GM18909 (cell line): ENCODE results near the gene CLEC11A.

Experiments
- ATAC-seq: cut with Tn5 transposase; IDR thresholded peaks from one replicate; pipeline ENCODE4 v1.9.1; 2021; ENCODE audit warnings: mild to moderate bottlenecking; ENCODE audit not compliant: unreplicated experiment, poor library complexity

Gene CLEC11A

GRCh38 chr19:50703915-50704796, 19.0 kb upstream of the CLEC11A start:
- no peak for ATAC-seq

- no peak for ATAC-seq
Measured at GRCh38 chr19:50705422-50706019, 17.6 kb upstream of the CLEC11A start.

GRCh38 chr19:50706387-50706786, 16.8 kb upstream of the CLEC11A start:
- no peak for ATAC-seq

GRCh38 chr19:50708179-50708879, 14.8 kb upstream of the CLEC11A start:
- ATAC-seq, result no peak

GRCh38 chr19:50710094-50710493, 13.1 kb upstream of the CLEC11A start:
- ATAC-seq, result no peak

- no peak for ATAC-seq
Measured at GRCh38 chr19:50710612-50711011, 12.6 kb upstream of the CLEC11A start.

GRCh38 chr19:50711196-50711595, 12.0 kb upstream of the CLEC11A start:
- no peak for ATAC-seq

- no peak for ATAC-seq
Measured at GRCh38 chr19:50711805-50712204, 11.4 kb upstream of the CLEC11A start.

GRCh38 chr19:50712833-50713232, 10.3 kb upstream of the CLEC11A start:
- ATAC-seq, result no peak

GRCh38 chr19:50713556-50714236, 9.5 kb upstream of the CLEC11A start:
- no peak for ATAC-seq

- ATAC-seq, result no peak
Measured at GRCh38 chr19:50716178-50717025, 6.8 kb upstream of the CLEC11A start.

GRCh38 chr19:50717026-50717723, 6.0 kb upstream of the CLEC11A start:
- no peak for ATAC-seq

GRCh38 chr19:50717891-50718254, 5.3 kb upstream of the CLEC11A start:
- no peak for ATAC-seq

GRCh38 chr19:50718255-50719118, 4.7 kb upstream of the CLEC11A start:
- no peak for ATAC-seq

- ATAC-seq, result no peak
Measured at GRCh38 chr19:50719119-50719435, 4.1 kb upstream of the CLEC11A start.

GRCh38 chr19:50719566-50719965, 3.6 kb upstream of the CLEC11A start, which contains the start of gene SHANK1:
Gene SHANK1 (minus strand): TSS chr19:50719802. CDS start chr19:50716919, 2,883 bp downstream.
- ATAC-seq, result no peak

- ATAC-seq, result no peak
Measured at GRCh38 chr19:50720181-50720920, 2.8 kb upstream of the CLEC11A start.

GRCh38 chr19:50720921-50721381, 2.2 kb upstream of the CLEC11A start:
- no peak for ATAC-seq
